ENCODE results near the gene PRMT9. TPM values are rescaled to one million over a fixed set of nuclear protein-coding genes. Genes with fewer than 3 reads are reported as not detected.

The PRMT9 gene
- polyA plus RNA-seq, 1 donor (not counting 4 experiments of a cell fraction or from before 2014, with no cell fraction given): 10.4 TPM

GRCh38 chr4:147693218-147693617, 9.3 kb upstream of the PRMT9 start:
- FAIRE-seq (no peak), DNase-seq (ENCODE audit: low read depth, low spot score) (no peak)
- no peak overlapping the region for H3K4me3 ChIP-seq (ENCODE audit: control insufficient read depth in 2 of 3, extremely low read depth in 1 of 3, insufficient read depth in 2 of 3, low read depth in 1 of 3, low read length in 3 of 3)
- H2AFZ ChIP-seq (ENCODE audit: control insufficient read depth, low read length): no peak overlapping the region
- peaks cover 2% of the 10 kb centered on the region for H3K4me1 ChIP-seq (ENCODE audit: control insufficient read depth, extremely low read depth, insufficient read depth, low read length)
- H3K27me3 ChIP-seq (ENCODE audit: control insufficient read depth, extremely low read depth, insufficient read depth, low read length): no peaks in the 10 kb centered on the region
- no peak for TF ChIP-seq CTCF (optimal IDR thresholded peaks at IDR 0.05 in 1 of 3, IDR thresholded peaks at IDR 0.05 in 1 of 3, conservative IDR thresholded peaks at IDR 0.05 in 1 of 3; ENCODE audit: extremely low read depth in 1 of 3, insufficient read depth in 2 of 3, low read length in 3 of 3)
- no peaks in the 10 kb centered on the region for H4K20me1 ChIP-seq (ENCODE audit: control insufficient read depth, extremely low read depth, insufficient read depth, low read length)
- H3K36me3 ChIP-seq (ENCODE audit: control insufficient read depth in 2 of 2, extremely low read depth in 1 of 2, insufficient read depth in 2 of 2, low read length in 2 of 2): no peaks in the 10 kb centered on the region
- H3K9ac ChIP-seq (ENCODE audit: control insufficient read depth, extremely low read depth, insufficient read depth, low read length): no peak overlapping the region
- dilution Hi-C loops (cut with MboI; ENCODE audit: extremely low pct_ligation_motif_present, low sequenced_read_pairs): no loop called here
- H3K9me3 ChIP-seq (ENCODE audit: control insufficient read depth, low read depth, low read length): no peaks in the 10 kb centered on the region
- no peaks in the 10 kb centered on the region for H3K79me2 ChIP-seq (ENCODE audit: control insufficient read depth, insufficient read depth, low read length)
- no peak overlapping the region for H3K4me2 ChIP-seq (ENCODE audit: control insufficient read depth, extremely low read depth, insufficient read depth, low read depth, low read length)
- no peak overlapping the region for H3K27ac ChIP-seq (ENCODE audit: control insufficient read depth, insufficient read depth, low read length)
- no peaks in the 10 kb centered on the region for H3K9me1 ChIP-seq (ENCODE audit: control insufficient read depth, extremely low read depth, insufficient read depth, low read length)

- H3K9ac ChIP-seq (ENCODE audit: control insufficient read depth, extremely low read depth, insufficient read depth, low read length): no peak overlapping the region
- no peaks in the 10 kb centered on the region for H3K9me3 ChIP-seq (ENCODE audit: control insufficient read depth, low read depth, low read length)
- DNase-seq (ENCODE audit: low read depth, low spot score) (no peak), FAIRE-seq (no peak)
- H3K4me2 ChIP-seq (ENCODE audit: control insufficient read depth, extremely low read depth, insufficient read depth, low read depth, low read length): no peak overlapping the region
- dilution Hi-C loops (cut with MboI; ENCODE audit: extremely low pct_ligation_motif_present, low sequenced_read_pairs): no loop called here
- H2AFZ ChIP-seq (ENCODE audit: control insufficient read depth, low read length): no peak overlapping the region
- H3K4me1 ChIP-seq (ENCODE audit: control insufficient read depth, extremely low read depth, insufficient read depth, low read length): peaks cover 2% of the 10 kb centered on the region
- no peaks in the 10 kb centered on the region for H3K36me3 ChIP-seq (ENCODE audit: control insufficient read depth in 2 of 2, extremely low read depth in 1 of 2, insufficient read depth in 2 of 2, low read length in 2 of 2)
- TF ChIP-seq CTCF (optimal IDR thresholded peaks at IDR 0.05 in 1 of 3, IDR thresholded peaks at IDR 0.05 in 1 of 3, conservative IDR thresholded peaks at IDR 0.05 in 1 of 3; ENCODE audit: extremely low read depth in 1 of 3, insufficient read depth in 2 of 3, low read length in 3 of 3): no peak
- TF ChIP-seq EZH2 (IDR thresholded peaks at IDR 0.05; ENCODE audit: low read length): no peak
- H3K79me2 ChIP-seq (ENCODE audit: control insufficient read depth, insufficient read depth, low read length): no peaks in the 10 kb centered on the region
- no peaks in the 10 kb centered on the region for H3K27me3 ChIP-seq (ENCODE audit: control insufficient read depth, extremely low read depth, insufficient read depth, low read length)
- H4K20me1 ChIP-seq (ENCODE audit: control insufficient read depth, extremely low read depth, insufficient read depth, low read length): no peaks in the 10 kb centered on the region
- no peak overlapping the region for H3K4me3 ChIP-seq (ENCODE audit: control insufficient read depth in 2 of 3, extremely low read depth in 1 of 3, insufficient read depth in 2 of 3, low read depth in 1 of 3, low read length in 3 of 3)
- no peaks in the 10 kb centered on the region for H3K9me1 ChIP-seq (ENCODE audit: control insufficient read depth, extremely low read depth, insufficient read depth, low read length)
- no peak overlapping the region for H3K27ac ChIP-seq (ENCODE audit: control insufficient read depth, insufficient read depth, low read length)
These were observed 7.9 kb upstream of the PRMT9 start for GRCh38 chr4:147691820-147692219.

Data from keratinocyte (primary cell).